GM12801 (cell line): ENCODE data around the gene TECPR1.

Source experiments
- TF ChIP-seq, protein P1 (sequence below): IDR thresholded peaks from one replicate; pipeline ENCODE4 v1.5.1; 2011; ENCODE audit warnings: control low read depth; ENCODE audit not compliant: insufficient read length; ENCODE audit errors: extremely low read depth

The TECPR1 gene

DNA sequence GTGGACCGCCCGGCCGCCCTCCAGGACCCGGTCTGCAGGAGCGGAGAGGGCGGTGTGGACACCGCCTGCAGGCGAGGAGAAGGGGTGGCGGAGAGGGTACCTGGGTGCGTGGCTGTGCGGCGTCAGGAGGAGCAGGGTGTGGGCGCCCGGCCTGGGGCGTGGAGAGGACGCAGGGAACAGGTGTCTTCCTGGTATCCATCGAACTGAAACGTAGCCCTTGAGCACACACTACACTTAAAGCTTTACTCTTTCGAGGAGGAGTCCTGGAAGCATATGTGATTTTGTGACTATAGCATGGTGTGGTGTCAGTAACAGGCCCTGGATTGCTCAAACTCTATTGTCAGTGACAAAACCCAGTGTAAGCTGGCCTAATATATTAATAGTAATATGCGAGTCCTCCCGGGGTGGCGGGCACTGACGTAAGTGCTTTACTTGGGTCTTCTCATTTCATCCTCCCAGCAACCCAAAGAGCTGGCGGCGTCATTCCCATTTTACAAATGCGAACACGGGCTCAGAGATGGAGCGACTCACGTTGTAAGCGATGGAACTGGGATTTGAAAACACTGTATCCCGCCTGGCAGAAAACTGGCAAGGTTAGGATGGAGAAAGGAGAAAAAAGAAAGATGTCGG is 508 bp upstream of the TECPR1 start:
- TF ChIP-seq, protein P1, sequence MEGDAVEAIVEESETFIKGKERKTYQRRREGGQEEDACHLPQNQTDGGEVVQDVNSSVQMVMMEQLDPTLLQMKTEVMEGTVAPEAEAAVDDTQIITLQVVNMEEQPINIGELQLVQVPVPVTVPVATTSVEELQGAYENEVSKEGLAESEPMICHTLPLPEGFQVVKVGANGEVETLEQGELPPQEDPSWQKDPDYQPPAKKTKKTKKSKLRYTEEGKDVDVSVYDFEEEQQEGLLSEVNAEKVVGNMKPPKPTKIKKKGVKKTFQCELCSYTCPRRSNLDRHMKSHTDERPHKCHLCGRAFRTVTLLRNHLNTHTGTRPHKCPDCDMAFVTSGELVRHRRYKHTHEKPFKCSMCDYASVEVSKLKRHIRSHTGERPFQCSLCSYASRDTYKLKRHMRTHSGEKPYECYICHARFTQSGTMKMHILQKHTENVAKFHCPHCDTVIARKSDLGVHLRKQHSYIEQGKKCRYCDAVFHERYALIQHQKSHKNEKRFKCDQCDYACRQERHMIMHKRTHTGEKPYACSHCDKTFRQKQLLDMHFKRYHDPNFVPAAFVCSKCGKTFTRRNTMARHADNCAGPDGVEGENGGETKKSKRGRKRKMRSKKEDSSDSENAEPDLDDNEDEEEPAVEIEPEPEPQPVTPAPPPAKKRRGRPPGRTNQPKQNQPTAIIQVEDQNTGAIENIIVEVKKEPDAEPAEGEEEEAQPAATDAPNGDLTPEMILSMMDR, result no peak

DNA sequence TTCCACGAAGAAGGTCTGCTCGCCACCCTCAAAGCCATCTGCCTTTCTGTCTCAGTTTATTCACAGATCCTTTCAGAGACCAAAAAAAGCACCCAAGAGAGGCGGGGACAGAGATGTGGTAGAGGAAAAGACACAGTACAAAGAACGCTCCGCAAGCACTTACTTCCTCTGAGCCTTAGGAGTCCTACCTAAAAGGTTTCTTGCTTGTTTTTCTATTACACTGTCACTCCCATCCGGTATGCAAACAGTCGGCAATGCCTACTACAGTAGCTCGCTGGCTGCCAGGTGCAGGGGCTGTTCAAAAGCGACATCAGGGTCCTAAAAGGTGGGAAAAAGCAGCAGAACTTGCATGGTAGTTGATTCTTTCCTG is 816 bp downstream of the TECPR1 start:
- TF ChIP-seq, protein P1, result no peak

DNA sequence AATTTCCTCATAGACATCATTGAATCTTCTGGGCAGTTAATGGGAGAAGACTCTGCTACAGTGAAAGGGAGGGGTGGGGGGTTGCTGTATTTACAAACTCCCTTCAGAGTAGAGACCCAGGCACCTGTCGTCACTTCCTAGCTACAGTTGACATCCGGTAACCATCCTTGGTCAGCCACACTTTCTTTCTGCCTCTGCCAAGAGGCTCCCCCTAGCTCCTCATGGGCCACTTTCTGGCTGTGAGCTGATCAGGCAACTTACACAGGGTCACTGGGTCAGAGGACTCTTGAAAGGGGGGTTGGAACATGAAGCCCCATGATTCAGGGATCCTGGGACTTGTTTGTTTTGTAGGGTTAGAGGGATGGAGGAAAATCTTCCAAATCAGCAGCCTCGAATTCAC is 1.2 kb downstream of the TECPR1 start:
- TF ChIP-seq, protein P1, result no peak

DNA sequence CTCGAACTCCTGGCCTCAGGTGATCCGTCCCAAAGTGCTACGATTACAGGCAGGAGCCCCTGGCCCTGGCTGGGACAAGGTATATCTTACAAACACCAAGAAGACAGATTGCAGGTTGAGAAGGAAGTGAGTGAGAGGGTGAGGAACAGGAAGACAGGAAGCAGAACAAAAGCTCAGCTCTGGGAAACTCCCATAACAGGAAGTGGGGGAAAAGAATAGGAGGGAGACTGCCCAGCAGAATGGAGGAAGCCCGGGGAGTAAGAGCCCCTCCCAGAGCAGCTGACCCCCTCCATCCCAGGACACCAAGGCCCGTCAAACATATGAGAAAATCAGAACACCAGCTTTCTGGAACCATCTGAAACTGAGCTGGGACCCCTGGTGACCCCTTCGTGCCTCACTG is 2.9 kb downstream of the TECPR1 start:
- TF ChIP-seq, protein P1, result no peak

DNA sequence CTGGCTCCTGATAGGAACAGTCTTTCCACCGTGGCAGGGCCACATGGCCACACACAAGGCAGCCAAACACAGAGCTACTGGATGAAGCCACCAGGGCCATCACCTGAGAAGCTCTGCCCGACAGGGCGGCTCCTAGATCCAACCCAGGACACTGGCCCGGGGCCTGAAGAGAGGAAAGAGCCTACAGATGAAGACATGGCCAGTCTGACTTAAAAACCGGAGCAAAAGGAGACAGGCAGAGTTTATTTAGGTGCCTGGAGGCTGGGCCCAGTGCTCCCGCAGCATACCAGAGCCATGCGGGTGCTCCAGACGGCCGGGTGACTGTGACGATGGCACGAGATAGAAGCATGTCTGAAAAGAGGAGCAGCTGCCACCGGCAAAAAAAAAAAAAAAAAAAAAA is 3.9 kb downstream of the TECPR1 start:
- TF ChIP-seq, protein P1, result no peak

DNA sequence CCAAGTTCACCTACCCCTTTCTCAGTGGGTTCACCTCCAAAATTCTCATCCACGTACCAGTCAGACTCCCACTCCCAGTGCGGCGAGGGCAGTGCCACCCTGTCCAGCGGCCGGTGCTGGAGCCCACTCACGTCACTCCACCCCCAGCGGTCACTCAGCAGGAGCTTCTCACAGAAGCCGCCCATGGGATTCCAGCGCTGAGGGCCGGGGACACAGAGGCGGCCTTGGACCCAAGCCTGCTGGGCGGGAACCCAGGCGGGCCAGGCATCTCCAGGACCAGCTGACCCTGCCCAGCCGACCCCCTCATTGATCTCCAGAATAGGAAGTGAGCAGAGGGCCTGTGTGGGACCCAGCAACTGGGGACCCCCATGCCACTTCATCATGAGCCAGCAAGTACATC is 7.2 kb downstream of the TECPR1 start:
- TF ChIP-seq, protein P1, result no peak

DNA sequence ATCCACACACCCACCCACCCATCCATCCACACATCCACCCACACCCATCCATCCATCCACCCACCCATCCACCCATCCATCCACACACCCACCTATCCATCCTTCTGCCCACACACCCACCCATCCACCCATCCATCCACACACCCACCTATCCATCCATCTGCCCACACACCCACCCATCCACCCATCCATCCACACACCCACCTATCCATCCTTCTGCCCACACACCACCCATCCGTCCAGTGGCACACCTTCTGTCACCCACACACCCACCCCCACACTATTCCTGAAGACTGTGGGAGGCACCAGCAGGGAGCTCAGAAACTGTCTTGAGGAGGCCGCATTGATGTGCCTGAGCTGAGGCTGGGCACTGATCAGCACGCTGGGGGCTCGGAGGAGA is 9.1 kb downstream of the TECPR1 start:
- TF ChIP-seq, protein P1, result no peak

DNA sequence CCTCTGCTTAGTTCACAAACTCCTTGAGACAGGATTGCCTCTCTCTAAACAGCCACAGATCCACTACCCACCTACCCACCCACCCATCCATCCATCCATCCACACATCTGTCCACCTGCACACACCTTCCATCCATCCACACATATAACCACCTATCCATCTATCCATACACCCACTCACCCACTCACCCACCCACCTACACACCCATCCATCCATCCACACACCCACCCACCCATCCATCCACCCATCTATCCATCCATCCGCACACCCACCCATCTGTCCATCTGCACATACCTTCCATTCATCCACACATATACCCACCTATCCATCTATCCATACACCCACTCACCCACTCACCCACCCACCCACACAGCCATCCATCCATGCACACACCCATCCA is 9.7 kb downstream of the TECPR1 start:
- TF ChIP-seq, protein P1, result no peak
